ENCODE results near the gene INAVA.

DNA sequence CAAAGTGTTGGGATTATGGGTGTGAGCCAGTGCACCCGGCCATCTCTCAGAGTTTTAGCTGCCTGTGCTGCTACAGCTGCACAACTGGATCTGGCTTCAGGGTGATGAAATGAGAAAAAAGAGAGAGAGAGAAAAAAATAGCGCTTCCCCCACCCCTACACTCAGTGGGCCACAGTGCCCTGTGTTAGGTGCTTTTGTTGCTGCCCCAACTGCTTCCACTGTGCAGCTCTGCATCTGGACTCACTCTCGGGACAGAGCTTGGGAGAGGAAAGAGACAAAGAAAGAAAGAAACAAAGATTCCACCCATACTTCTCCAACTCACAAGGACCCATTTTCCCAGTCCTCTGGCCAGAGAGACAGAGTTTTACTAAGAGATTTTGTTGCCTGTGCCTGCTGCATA lies 50.4 kb downstream of the INAVA start:
- TF ChIP-seq, protein P1, sequence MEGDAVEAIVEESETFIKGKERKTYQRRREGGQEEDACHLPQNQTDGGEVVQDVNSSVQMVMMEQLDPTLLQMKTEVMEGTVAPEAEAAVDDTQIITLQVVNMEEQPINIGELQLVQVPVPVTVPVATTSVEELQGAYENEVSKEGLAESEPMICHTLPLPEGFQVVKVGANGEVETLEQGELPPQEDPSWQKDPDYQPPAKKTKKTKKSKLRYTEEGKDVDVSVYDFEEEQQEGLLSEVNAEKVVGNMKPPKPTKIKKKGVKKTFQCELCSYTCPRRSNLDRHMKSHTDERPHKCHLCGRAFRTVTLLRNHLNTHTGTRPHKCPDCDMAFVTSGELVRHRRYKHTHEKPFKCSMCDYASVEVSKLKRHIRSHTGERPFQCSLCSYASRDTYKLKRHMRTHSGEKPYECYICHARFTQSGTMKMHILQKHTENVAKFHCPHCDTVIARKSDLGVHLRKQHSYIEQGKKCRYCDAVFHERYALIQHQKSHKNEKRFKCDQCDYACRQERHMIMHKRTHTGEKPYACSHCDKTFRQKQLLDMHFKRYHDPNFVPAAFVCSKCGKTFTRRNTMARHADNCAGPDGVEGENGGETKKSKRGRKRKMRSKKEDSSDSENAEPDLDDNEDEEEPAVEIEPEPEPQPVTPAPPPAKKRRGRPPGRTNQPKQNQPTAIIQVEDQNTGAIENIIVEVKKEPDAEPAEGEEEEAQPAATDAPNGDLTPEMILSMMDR (IDR thresholded peaks at IDR 0.05) = no peak
- TF ChIP-seq EZH2 (IDR thresholded peaks at IDR 0.05) (no peak), EZH2phosphoT487 (IDR thresholded peaks at IDR 0.05) (no peak)

Data from neural progenitor cell (in vitro differentiated cells).